Measurements from ENCODE around the gene FHIT.

The FHIT gene

DNA sequence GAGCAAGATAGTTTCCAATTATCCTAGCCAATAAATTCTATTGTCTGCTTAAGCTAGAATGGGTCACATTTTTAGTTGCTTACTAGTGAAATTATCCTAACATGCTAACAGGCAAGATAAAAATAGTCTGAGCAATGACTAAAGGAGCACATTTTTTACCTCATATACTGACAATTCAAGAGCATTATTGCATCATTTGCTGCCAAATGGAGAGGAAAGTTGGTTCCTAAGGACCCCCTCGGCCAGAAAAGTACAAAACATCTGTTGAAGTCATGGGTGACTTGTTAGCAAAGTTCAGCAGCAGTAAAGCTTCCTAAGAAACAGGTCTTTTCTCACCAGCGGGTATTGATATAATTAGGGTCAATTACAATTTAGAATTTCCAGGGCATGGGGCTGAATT lies 1001.0 kb downstream of the FHIT start:
- no peak for DNase-seq (ENCODE audit: low read depth)
- TF ChIP-seq, protein P1, sequence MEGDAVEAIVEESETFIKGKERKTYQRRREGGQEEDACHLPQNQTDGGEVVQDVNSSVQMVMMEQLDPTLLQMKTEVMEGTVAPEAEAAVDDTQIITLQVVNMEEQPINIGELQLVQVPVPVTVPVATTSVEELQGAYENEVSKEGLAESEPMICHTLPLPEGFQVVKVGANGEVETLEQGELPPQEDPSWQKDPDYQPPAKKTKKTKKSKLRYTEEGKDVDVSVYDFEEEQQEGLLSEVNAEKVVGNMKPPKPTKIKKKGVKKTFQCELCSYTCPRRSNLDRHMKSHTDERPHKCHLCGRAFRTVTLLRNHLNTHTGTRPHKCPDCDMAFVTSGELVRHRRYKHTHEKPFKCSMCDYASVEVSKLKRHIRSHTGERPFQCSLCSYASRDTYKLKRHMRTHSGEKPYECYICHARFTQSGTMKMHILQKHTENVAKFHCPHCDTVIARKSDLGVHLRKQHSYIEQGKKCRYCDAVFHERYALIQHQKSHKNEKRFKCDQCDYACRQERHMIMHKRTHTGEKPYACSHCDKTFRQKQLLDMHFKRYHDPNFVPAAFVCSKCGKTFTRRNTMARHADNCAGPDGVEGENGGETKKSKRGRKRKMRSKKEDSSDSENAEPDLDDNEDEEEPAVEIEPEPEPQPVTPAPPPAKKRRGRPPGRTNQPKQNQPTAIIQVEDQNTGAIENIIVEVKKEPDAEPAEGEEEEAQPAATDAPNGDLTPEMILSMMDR (IDR thresholded peaks at IDR 0.05; ENCODE audit: low read depth, low read length, missing control alignments): no peak
- H3K4me3 ChIP-seq (ENCODE audit: low read depth, low read length): no peak overlapping the region

DNA sequence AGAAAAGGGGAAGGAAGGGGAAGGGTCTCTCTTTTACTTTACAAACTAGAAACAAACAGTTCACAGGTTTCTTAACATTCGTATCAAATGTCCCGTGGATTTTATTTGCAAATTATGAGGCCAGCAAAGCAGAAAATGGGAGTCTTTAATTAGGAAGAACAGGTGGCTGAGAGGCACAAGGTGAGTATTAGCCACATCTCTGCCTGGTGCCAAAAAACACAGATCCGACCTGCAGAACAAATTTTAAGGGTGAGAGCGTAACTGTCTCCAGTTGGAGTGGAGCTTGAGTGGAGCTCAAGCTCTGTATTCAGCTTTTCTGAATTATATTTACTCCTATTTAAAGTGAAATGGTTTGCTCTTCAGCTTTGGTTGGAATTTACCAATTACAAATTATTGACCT lies 1004.9 kb downstream of the FHIT start:
- no peak overlapping the region for H3K4me3 ChIP-seq (ENCODE audit: low read depth, low read length)
- TF ChIP-seq, protein P1 (IDR thresholded peaks at IDR 0.05; ENCODE audit: low read depth, low read length, missing control alignments): no peak
- no peak for DNase-seq (ENCODE audit: low read depth)

DNA sequence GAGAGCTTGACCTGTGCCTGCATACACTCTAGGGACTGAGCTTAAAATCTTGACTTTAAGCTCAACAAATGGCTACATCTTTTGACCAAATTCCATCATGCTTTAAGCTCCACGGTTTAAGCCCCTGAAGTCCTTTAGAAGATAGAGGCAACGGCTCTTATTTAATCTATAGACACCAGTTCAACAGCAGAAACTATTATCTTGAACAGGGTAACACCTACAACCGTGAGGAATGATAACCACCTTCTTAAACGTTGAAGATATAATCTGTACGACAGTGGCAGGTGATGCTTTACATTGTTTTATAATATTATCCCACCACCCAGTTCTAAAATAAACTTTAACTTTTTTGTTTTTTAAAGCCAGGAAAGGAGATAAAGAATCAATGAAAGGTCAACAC lies 1007.8 kb downstream of the FHIT start:
- DNase-seq (ENCODE audit: low read depth): no peak
- TF ChIP-seq, protein P1 (IDR thresholded peaks at IDR 0.05; ENCODE audit: low read depth, low read length, missing control alignments): no peak
- H3K4me3 ChIP-seq (ENCODE audit: low read depth, low read length): no peak overlapping the region

GRCh38 chr3:60240492-60240891 lies 1010.8 kb downstream of the FHIT start:
- H3K4me3 ChIP-seq (ENCODE audit: low read depth, low read length): no peak overlapping the region
- DNase-seq (ENCODE audit: low read depth): no peak
- TF ChIP-seq, protein P1 (IDR thresholded peaks at IDR 0.05; ENCODE audit: low read depth, low read length, missing control alignments): no peak

DNA sequence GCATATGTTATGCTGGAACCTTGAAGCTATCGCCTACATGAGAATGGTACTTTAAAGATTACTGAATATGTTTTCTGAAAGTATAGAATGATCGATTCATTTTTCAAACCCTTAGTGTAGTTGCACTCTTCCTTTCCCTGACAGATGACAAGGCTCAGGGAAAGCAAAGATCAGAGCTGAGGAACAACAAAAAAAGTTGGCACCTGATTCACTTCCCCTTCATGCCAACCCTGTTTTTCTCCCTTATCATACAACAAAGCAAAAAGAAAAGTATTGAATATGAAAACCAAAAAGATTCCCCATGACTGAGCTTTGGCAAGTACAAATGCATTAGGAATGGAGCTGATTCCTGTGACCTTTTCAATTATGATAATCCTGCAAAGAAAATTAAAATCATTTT lies 1012.7 kb downstream of the FHIT start:
- no peak overlapping the region for H3K4me3 ChIP-seq (ENCODE audit: low read depth, low read length)
- TF ChIP-seq, protein P1 (IDR thresholded peaks at IDR 0.05; ENCODE audit: low read depth, low read length, missing control alignments): no peak
- DNase-seq (ENCODE audit: low read depth): no peak

DNA sequence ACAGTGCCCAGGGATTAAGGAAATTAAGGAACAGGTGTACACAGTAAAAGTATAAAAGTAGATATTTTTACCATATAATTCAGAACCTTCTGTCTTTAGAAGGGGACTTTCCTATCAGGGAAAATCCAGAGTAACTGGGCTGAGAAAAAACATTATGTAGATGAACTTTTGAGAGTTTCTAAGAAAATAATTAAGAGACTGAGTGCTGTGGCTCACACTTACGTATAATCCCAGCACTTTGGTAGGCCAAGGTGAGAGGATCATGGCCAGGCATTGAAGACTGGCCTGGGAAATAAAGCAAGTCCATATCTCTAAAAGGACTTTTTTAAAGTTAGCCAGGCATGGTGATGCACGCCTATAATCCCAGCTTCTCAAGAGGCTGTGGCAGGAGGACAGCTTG lies 1021.8 kb downstream of the FHIT start:
- no peak overlapping the region for H3K4me3 ChIP-seq (ENCODE audit: low read depth, low read length)
- TF ChIP-seq, protein P1 (IDR thresholded peaks at IDR 0.05; ENCODE audit: low read depth, low read length, missing control alignments): no peak
- no peak for DNase-seq (ENCODE audit: low read depth)

- TF ChIP-seq, protein P1 (IDR thresholded peaks at IDR 0.05; ENCODE audit: low read depth, low read length, missing control alignments): no peak
- no peak for DNase-seq (ENCODE audit: low read depth)
- H3K4me3 ChIP-seq (ENCODE audit: low read depth, low read length): no peak overlapping the region
These were observed 1022.4 kb downstream of the FHIT start for GRCh38 chr3:60228823-60229222.
